Panc1 (cell line): ENCODE results near the gene MRPL33. TPM values are rescaled to one million over a fixed set of nuclear protein-coding genes. Genes with fewer than 3 reads are reported as not detected.

Source experiments
- ATAC-seq: fragments of 200-7000 bp; cut with Tn5 transposase; 2 replicates; pipeline ENCODE4 v1.9.1; 2020; ENCODE audit warnings: mild to moderate bottlenecking, moderate library complexity
- BruUV-seq: library from RNA; stranded (reverse); fragments of 400-500 nt; replicated peaks from 2 replicates; lab custom pipeline; 2021; lab: Mats Ljungman, UMichigan
- CTCF ChIA-PET: fragments of 300-600 bp; sonication (Branson Sonifier 250); formaldehyde crosslinking; loops from one replicate; lab custom pipeline; 2022; ENCODE audit warnings: antibody characterized with exemption; lab: Charles Lee
- POLR2A ChIA-PET: fragments of 300-600 bp; sonication (Branson Sonifier 250); formaldehyde crosslinking; loops from one replicate; lab custom pipeline; 2022; ENCODE audit warnings: antibody characterized with exemption; lab: Charles Lee
- DNase-seq: peaks from one replicate; pipeline ENCODE4 v3.0.0-alpha.2; 2010; ENCODE audit warnings: low read depth, low spot score
- H3K27ac ChIP-seq: 2 replicates; pipeline ENCODE4 v1.5.1; 2011; ENCODE audit warnings: mild to moderate bottlenecking, low read length, inconsistent platforms
- H3K27me3 ChIP-seq: fragments of 200-500 bp; sonication (Bioruptor generic); 2 replicates; pipeline ENCODE4 v1.6.0; 2014; ENCODE audit warnings: low read length, inconsistent platforms; ENCODE audit not compliant: control insufficient read depth, insufficient read depth
- H3K36me3 ChIP-seq: fragments of 200-500 bp; sonication (Bioruptor generic); 2 replicates; pipeline ENCODE4 v1.5.1; 2014; ENCODE audit warnings: inconsistent platforms, mild to moderate bottlenecking, low read length, moderate library complexity; ENCODE audit not compliant: control insufficient read depth, insufficient read depth
- H3K4me1 ChIP-seq: 2 replicates; pipeline ENCODE4 v1.5.1; 2011; ENCODE audit warnings: inconsistent platforms, mild to moderate bottlenecking, low read length, moderate library complexity; ENCODE audit not compliant: control insufficient read depth, insufficient read depth
- H3K4me3 ChIP-seq, 2 experiments: 2 replicates each; pipeline ENCODE4 v1.5.1; 2011 to 2012; ENCODE audit warnings: low read depth in 2 of 2, low read length in 2 of 2, mild to moderate bottlenecking in 2 of 2, inconsistent platforms in 1 of 2, moderate library complexity in 1 of 2
- H3K9me3 ChIP-seq: fragments of 200-500 bp; sonication (Bioruptor generic); 2 replicates; pipeline ENCODE4 v1.5.1; 2014; ENCODE audit warnings: low read depth, mild to moderate bottlenecking, inconsistent platforms, low read length, moderate library complexity; ENCODE audit not compliant: control insufficient read depth, insufficient read depth
- POLR2AphosphoS5 ChIP-seq: IDR thresholded peaks from 2 replicates; pipeline ENCODE4 v1.6.1; 2012; ENCODE audit warnings: mild to moderate bottlenecking, low read depth, low read length, moderate library complexity
- SIN3A ChIP-seq: IDR thresholded peaks from 2 replicates; pipeline ENCODE4 v1.6.1; 2012; ENCODE audit warnings: low read depth, mild to moderate bottlenecking, low read length, moderate library complexity, borderline replicate concordance; ENCODE audit not compliant: insufficient read depth
- TCF7L2 ChIP-seq: IDR thresholded peaks from 2 replicates; pipeline ENCODE4 v1.6.1; 2011; ENCODE audit warnings: mild to moderate bottlenecking, low read depth, low read length, inconsistent platforms
- in situ Hi-C: cut with HindIII; loops from 2 replicates; pipeline ENCODE4 v1.10.0; 2016; ENCODE audit warnings: low sequenced_read_pairs, low pct_unique_long_range_greater_than_20kb
- intact Hi-C: fragments of 100-400 bp; cut with micrococcal nuclease; formaldehyde crosslinking; loops from one replicate; pipeline ENCODE4 v1.10.0; 2022; ENCODE audit not compliant: unreplicated experiment
- total RNA-seq: library from RNA; stranded (reverse); gene quantifications from one replicate; pipeline ENCODE4 v1.2.1, GENCODE V29; 2021; ENCODE audit not compliant: unreplicated experiment
- TF ChIP-seq, protein P1 (sequence below): fragments of 450-650 bp; IDR thresholded peaks from 2 replicates; pipeline ENCODE4 v1.5.1; 2017; ENCODE audit warnings: mild to moderate bottlenecking
- TF ChIP-seq, protein P2 (sequence below), 2 experiments: IDR thresholded peaks; 2 replicates each; pipeline ENCODE4 v1.6.1; 2011 to 2012; ENCODE audit warnings: low read depth in 2 of 2, control low read depth in 1 of 2, low read length in 1 of 2, mild to moderate bottlenecking in 1 of 2, moderate library complexity in 1 of 2; ENCODE audit not compliant: insufficient read depth in 1 of 2

MRPL33 gene
- total RNA-seq, 1 experiment from 2014 or later, result 61.6 TPM

DNA sequence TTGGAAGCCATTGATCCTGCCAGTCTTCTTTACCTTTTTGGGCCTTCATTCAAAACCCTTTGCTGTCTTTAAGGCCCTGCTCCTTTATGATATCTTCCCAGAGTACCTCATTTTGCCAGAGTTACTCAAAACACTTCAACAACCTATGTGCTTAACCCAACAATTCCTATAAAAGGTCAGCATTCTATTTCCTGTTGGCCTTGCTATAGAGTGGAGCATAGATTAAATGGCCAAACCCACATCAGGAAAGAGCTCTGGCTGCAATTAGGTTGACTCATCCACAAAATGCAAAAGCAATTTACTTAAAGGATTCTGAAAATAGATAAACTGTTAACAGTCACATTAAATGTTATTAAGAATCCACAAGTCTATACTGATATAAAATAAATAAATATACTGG lies 21.2 kb downstream of the MRPL33 start:
- ChIA-PET CTCF (no interaction called here), POLR2A (no interaction called here)
- Histone ChIP-seq H3K36me3 (no peaks in the 10 kb centered on the region), H3K9me3 (no peaks in the 10 kb centered on the region; the same call in 1 of the 2 replicates), H3K27me3 (no peaks in the 10 kb centered on the region), H3K27ac (no peak overlapping the region), H3K4me3 (no peak overlapping the region), H3K4me1 (no peaks in the 10 kb centered on the region)
- DNase-seq (no peak), ATAC-seq (no peak)
- in situ Hi-C loops (no loop called here), intact Hi-C loops (no loop called here)
- TF ChIP-seq TCF7L2 (no peak), SIN3A (no peak), POLR2AphosphoS5 (no peak)
- TF ChIP-seq, protein P1, sequence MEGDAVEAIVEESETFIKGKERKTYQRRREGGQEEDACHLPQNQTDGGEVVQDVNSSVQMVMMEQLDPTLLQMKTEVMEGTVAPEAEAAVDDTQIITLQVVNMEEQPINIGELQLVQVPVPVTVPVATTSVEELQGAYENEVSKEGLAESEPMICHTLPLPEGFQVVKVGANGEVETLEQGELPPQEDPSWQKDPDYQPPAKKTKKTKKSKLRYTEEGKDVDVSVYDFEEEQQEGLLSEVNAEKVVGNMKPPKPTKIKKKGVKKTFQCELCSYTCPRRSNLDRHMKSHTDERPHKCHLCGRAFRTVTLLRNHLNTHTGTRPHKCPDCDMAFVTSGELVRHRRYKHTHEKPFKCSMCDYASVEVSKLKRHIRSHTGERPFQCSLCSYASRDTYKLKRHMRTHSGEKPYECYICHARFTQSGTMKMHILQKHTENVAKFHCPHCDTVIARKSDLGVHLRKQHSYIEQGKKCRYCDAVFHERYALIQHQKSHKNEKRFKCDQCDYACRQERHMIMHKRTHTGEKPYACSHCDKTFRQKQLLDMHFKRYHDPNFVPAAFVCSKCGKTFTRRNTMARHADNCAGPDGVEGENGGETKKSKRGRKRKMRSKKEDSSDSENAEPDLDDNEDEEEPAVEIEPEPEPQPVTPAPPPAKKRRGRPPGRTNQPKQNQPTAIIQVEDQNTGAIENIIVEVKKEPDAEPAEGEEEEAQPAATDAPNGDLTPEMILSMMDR, result no peak
- TF ChIP-seq, protein P2, sequence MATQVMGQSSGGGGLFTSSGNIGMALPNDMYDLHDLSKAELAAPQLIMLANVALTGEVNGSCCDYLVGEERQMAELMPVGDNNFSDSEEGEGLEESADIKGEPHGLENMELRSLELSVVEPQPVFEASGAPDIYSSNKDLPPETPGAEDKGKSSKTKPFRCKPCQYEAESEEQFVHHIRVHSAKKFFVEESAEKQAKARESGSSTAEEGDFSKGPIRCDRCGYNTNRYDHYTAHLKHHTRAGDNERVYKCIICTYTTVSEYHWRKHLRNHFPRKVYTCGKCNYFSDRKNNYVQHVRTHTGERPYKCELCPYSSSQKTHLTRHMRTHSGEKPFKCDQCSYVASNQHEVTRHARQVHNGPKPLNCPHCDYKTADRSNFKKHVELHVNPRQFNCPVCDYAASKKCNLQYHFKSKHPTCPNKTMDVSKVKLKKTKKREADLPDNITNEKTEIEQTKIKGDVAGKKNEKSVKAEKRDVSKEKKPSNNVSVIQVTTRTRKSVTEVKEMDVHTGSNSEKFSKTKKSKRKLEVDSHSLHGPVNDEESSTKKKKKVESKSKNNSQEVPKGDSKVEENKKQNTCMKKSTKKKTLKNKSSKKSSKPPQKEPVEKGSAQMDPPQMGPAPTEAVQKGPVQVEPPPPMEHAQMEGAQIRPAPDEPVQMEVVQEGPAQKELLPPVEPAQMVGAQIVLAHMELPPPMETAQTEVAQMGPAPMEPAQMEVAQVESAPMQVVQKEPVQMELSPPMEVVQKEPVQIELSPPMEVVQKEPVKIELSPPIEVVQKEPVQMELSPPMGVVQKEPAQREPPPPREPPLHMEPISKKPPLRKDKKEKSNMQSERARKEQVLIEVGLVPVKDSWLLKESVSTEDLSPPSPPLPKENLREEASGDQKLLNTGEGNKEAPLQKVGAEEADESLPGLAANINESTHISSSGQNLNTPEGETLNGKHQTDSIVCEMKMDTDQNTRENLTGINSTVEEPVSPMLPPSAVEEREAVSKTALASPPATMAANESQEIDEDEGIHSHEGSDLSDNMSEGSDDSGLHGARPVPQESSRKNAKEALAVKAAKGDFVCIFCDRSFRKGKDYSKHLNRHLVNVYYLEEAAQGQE (IDR thresholded peaks at IDR 0.05; ENCODE audit: insufficient read depth in 1 of 2, low read depth in 2 of 2, low read length in 1 of 2), result no peak
- BruUV-seq, result no TSS peak

DNA sequence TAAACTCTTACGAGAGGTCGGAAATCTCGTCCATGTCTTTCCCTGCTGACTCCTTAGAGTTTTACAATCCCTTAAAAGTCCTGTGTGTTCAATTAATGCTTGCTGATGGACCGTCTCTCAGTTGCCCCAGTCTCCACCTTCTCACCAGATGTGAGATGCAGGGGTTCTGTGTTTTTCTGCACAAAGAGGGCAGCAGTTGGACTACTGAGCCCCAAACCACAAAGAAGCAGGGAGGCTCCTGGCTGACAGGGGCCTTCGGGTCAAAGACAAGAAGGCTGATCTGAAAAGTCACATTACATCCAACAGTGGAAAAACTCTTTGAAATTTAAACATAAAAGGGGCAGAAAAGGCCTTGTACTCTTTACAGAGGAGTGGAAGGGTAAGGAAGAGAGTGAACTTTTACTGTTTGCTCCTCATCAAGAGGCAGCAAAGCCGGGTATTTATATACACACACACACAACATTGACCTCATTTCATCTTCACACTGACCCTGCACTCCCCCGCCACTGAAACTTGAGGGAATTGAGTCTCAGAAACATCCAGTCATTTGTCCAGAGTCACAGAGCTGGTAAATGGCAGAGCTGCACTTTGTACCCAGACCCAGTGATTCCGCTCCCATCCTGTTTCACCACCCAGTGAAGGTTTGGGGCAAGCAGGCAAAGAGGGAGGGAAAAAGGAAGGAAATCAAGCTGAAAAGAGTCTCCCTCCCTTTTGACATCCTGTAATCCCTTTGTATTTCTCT lies 23.7 kb downstream of the MRPL33 start:
- no peak for DNase-seq
- no TSS peak for BruUV-seq
- intact Hi-C loops (no loop called here), in situ Hi-C loops (no loop called here)
- Histone ChIP-seq H3K4me1 (peaks cover 5% of the 10 kb centered on the region), H3K27ac (no peak overlapping the region), H3K27me3 (no peaks in the 10 kb centered on the region), H3K4me3 (no peak overlapping the region), H3K9me3 (no peaks in the 10 kb centered on the region; the same call in 1 of the 2 replicates), H3K36me3 (no peaks in the 10 kb centered on the region)
- POLR2A ChIA-PET, result no interaction called here
- CTCF ChIA-PET, result no interaction called here
- TF ChIP-seq, protein P2 (IDR thresholded peaks at IDR 0.05; ENCODE audit: insufficient read depth in 1 of 2, low read depth in 2 of 2, low read length in 1 of 2), result no peak
- TF ChIP-seq POLR2AphosphoS5 (no peak), TCF7L2 (no peak), SIN3A (no peak)
- TF ChIP-seq, protein P1, result no peak
- ATAC-seq, result no peak
